Stimulated activated naive CD8-positive, alpha-beta T cell treated with anti-CD3 and anti-CD28 coated beads, Interleukin-15, Interleukin-2, amounts not matched to agents 100 ng/mL and 50 ng/mL, for 24 hours (primary cell): ENCODE measurements around the gene OTOGL.
"Not testable (repeated sequence)": the region's sequence is repeated elsewhere in the genome, so short reads cannot be mapped to it uniquely, and the experiment has no call there.

Experiments used
- H3K27ac Mint-ChIP-seq: one replicate; pipeline ENCODE4 v1.8.0; 2021; ENCODE audit warnings: mild to moderate bottlenecking, mixed read lengths
- H3K27me3 Mint-ChIP-seq: one replicate; pipeline ENCODE4 v1.8.0; 2021; ENCODE audit warnings: mixed read lengths
- H3K36me3 Mint-ChIP-seq: one replicate; pipeline ENCODE4 v1.8.0; 2021; ENCODE audit warnings: low read depth, mixed read lengths
- H3K4me1 Mint-ChIP-seq: one replicate; pipeline ENCODE4 v1.8.0; 2021; ENCODE audit warnings: low read depth, mixed read lengths
- H3K4me3 Mint-ChIP-seq: one replicate; pipeline ENCODE4 v1.8.0; 2021; ENCODE audit warnings: mild to moderate bottlenecking, mixed read lengths
- H3K9me3 Mint-ChIP-seq: one replicate; pipeline ENCODE4 v1.8.0; 2021; ENCODE audit warnings: mixed read lengths

The OTOGL gene

DNA sequence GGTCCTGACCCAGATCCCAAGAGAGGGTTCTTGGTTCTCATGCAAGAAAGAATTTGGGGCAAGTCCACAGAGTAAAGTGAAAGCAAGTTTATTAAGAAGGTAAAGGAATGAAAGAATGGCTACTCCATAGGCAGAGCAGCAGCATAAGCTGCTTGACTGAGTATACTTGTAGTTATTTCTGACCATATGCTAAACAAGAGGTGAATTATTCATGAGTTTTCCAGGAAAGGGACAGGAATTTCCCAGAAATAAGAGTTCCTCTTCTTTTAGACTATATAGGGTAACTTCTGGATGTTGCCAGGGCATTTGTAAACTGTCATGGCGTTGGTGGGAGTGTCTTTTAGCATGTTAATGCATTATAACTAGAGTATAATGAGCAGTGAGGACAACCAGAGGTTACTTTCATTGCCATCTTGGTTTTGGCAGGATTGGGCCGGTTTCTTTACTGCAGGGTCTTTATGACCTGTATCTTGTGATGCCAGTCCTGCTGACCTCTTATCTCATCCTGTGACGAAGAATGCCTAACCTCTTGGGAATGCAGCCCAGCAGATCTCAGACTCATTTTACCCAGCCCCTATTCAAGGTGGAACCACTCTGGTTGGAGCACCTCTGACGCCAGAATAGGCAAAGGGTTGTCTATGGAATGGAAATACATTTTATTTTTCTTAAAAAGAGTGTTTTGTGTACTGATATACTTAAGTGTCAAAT, 113.8 kb downstream of the OTOGL start:
- H3K27me3 Mint-ChIP-seq = peaks cover 4% of the 10 kb centered on the region
- no peaks in the 10 kb centered on the region for H3K36me3 Mint-ChIP-seq
- H3K4me1 Mint-ChIP-seq = no peaks in the 10 kb centered on the region
- no peak overlapping the region for H3K27ac Mint-ChIP-seq
- H3K9me3 Mint-ChIP-seq = no peaks in the 10 kb centered on the region
- H3K4me3 Mint-ChIP-seq = no peak overlapping the region

DNA sequence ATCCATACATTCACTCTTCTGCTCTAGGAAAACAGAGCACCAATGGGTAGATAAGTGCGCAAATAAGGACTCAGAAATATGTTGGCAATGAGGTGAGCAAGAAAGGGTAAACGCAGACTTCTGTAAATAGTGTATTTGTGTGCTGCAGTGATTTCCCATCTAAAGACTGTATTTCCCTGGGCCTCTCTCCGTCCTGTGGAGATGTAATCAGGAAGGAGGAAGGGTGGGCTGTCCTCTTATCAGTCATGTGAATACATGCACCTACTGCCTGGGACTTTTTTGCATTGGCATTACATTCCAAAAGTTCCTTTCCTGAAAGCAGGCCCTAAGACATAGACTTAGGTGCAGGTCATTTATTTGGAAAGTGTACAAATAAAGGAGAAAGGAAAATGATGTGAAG, 114.5 kb downstream of the OTOGL start:
- no peaks in the 10 kb centered on the region for H3K9me3 Mint-ChIP-seq
- no peak overlapping the region for H3K4me3 Mint-ChIP-seq
- no peak overlapping the region for H3K27ac Mint-ChIP-seq
- no peaks in the 10 kb centered on the region for H3K36me3 Mint-ChIP-seq
- no peaks in the 10 kb centered on the region for H3K4me1 Mint-ChIP-seq
- peaks cover 4% of the 10 kb centered on the region for H3K27me3 Mint-ChIP-seq

DNA sequence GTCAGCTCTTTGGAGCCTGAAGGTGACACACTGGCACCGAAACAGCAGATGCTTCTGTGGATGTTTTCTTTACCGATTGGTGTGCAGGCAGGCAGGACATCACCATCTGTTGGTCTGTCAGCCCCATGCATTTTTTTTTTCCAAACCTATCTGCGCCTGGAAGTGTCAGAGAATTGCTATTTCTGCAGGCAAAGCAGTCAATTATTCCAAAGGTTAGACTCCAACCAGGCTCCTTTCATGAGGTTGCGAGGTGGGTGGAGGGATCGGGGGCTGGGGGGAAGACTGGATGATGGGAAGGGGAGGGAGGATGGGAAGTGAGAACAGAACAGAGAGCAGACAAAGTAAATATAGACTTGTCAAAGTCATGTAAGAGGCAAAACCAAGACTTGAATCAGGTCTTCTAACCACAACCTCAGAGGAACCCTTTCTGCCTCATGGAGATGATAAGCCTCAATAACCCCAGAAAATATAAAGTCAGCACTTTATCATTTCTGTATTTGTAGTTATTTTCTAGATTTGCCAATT, 117.7 kb downstream of the OTOGL start:
- H3K36me3 Mint-ChIP-seq = no peaks in the 10 kb centered on the region
- H3K4me3 Mint-ChIP-seq = no peak overlapping the region
- peaks cover 12% of the 10 kb centered on the region for H3K27me3 Mint-ChIP-seq
- no peaks in the 10 kb centered on the region for H3K4me1 Mint-ChIP-seq
- no peaks in the 10 kb centered on the region for H3K9me3 Mint-ChIP-seq
- no peak overlapping the region for H3K27ac Mint-ChIP-seq

- H3K9me3 Mint-ChIP-seq, H3K27me3 Mint-ChIP-seq, H3K36me3 Mint-ChIP-seq, H3K27ac Mint-ChIP-seq, H3K4me1 Mint-ChIP-seq, H3K4me3 Mint-ChIP-seq: not testable (repeated sequence)
These were observed 119.6 kb downstream of the OTOGL start for GRCh38 chr12:80218925-80219324.

DNA sequence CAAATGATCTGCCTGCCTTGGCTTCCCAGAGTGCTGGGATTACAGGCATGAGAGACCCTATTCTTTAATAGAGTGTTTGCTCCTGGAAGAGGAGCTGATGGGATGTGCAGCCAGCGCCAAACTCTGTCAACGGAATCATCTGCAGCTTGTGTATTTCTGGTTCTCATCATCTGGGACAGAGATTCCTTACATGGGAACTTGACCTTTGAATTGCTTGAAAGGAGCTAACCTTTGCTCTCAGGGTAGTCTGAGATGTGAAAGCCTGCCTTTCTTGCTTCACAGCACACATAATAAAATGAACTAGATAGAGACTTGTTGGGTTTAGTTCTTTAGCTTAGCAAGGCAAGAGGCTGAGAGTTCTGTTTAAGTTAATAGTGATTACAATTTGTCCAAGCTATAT, 120.0 kb downstream of the OTOGL start:
- no peak overlapping the region for H3K4me3 Mint-ChIP-seq
- no peaks in the 10 kb centered on the region for H3K4me1 Mint-ChIP-seq
- H3K9me3 Mint-ChIP-seq = no peaks in the 10 kb centered on the region
- H3K27ac Mint-ChIP-seq = no peak overlapping the region
- peaks cover 8% of the 10 kb centered on the region for H3K27me3 Mint-ChIP-seq
- no peaks in the 10 kb centered on the region for H3K36me3 Mint-ChIP-seq

DNA sequence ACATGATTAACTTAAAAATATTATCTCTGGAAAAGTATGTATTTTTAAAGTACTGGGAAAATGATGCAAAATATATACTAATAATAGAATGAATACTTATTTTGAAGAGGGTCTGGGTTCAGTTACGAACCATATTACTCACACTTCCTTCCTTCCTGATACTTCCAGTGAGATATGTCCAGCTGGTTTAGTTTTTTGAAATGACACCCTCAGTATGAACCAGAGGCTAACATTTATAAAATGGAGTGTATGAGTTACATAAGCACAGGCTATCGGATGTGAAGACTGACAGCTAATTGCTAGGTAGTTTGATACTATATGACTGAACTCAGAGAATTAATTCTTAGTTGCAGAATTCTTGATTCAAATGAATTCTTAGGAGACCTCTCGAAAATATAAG, 122.9 kb downstream of the OTOGL start:
- no peak overlapping the region for H3K27ac Mint-ChIP-seq
- no peaks in the 10 kb centered on the region for H3K4me1 Mint-ChIP-seq
- H3K9me3 Mint-ChIP-seq = no peaks in the 10 kb centered on the region
- no peak overlapping the region for H3K4me3 Mint-ChIP-seq
- peaks cover 8% of the 10 kb centered on the region for H3K27me3 Mint-ChIP-seq
- H3K36me3 Mint-ChIP-seq = no peaks in the 10 kb centered on the region

DNA sequence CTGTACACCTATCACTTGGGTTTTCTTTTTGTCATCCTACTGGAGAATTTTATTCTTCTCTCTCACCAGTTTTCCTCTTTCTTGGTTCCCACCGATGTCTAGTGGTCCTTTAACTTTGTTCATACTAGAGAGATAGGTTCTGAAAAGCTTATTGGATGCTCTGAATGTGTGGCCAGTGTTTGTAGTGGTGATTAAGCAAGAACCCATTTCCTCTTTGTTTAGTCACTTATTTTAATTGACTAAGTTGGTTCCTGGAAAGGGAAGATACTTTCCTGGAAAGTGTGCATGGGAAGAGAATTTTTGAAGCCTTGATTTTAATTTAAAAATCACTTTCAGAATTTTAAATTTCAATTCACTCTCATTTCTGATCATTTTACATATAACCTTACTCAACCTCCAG, 127.2 kb downstream of the OTOGL start:
- no peaks in the 10 kb centered on the region for H3K9me3 Mint-ChIP-seq
- H3K4me1 Mint-ChIP-seq = no peaks in the 10 kb centered on the region
- H3K27me3 Mint-ChIP-seq = peaks cover 4% of the 10 kb centered on the region
- H3K36me3 Mint-ChIP-seq = no peaks in the 10 kb centered on the region
- H3K4me3 Mint-ChIP-seq = no peak overlapping the region
- H3K27ac Mint-ChIP-seq = no peak overlapping the region

- not testable (repeated sequence) for H3K36me3 Mint-ChIP-seq, H3K4me3 Mint-ChIP-seq
These were observed 128.6 kb downstream of the OTOGL start for GRCh38 chr12:80227904-80228303.

GRCh38 chr12:80230068-80230467, 130.7 kb downstream of the OTOGL start:
- no peaks in the 10 kb centered on the region for H3K36me3 Mint-ChIP-seq
- H3K4me1 Mint-ChIP-seq = no peaks in the 10 kb centered on the region
- no peak overlapping the region for H3K4me3 Mint-ChIP-seq
- peaks cover 7% of the 10 kb centered on the region for H3K27me3 Mint-ChIP-seq
- no peak overlapping the region for H3K27ac Mint-ChIP-seq
- no peaks in the 10 kb centered on the region for H3K9me3 Mint-ChIP-seq

More at GRCh38 chr12:80227904-80228303, 128.6 kb downstream of the OTOGL start:
- not testable (repeated sequence) for H3K27ac Mint-ChIP-seq, H3K9me3 Mint-ChIP-seq, H3K27me3 Mint-ChIP-seq, H3K4me1 Mint-ChIP-seq

- Mint-ChIP-seq H3K36me3 (no peaks in the 10 kb centered on the region), H3K27ac (no peak overlapping the region), H3K9me3 (no peaks in the 10 kb centered on the region)
These were observed 133.5 kb downstream of the OTOGL start for GRCh38 chr12:80232837-80233236.

DNA sequence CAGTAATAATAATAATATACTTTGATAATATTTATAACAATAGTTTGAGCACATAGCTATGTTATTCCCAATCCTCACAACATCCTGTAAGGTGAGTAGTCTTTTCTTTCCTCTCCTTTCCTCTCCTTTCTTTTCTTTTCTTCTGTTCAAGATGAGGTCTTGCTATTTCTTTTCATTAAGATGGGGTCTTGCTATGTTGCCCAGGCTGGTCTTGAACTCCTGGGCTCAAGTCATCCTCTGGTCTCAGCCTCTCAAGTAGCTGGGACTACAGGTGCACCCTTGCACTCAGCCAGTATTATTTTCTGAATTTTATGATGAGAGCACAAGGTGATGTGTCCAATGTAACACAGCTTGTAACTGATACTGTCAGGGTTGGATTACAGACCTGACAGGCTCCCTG, 134.6 kb downstream of the OTOGL start:
- no peaks in the 10 kb centered on the region for H3K4me1 Mint-ChIP-seq
- no peak overlapping the region for H3K4me3 Mint-ChIP-seq
- H3K36me3 Mint-ChIP-seq = no peaks in the 10 kb centered on the region
- peaks cover 10% of the 10 kb centered on the region for H3K27me3 Mint-ChIP-seq
- no peaks in the 10 kb centered on the region for H3K9me3 Mint-ChIP-seq
- H3K27ac Mint-ChIP-seq = no peak overlapping the region

More at GRCh38 chr12:80232837-80233236, 133.5 kb downstream of the OTOGL start:
- Mint-ChIP-seq H3K4me3 (no peak overlapping the region), H3K4me1 (no peaks in the 10 kb centered on the region), H3K27me3 (peaks cover 10% of the 10 kb centered on the region)

GRCh38 chr12:80234667-80235066, 135.3 kb downstream of the OTOGL start:
- Mint-ChIP-seq H3K9me3 (no peaks in the 10 kb centered on the region), H3K27me3 (peaks cover 10% of the 10 kb centered on the region), H3K4me1 (no peaks in the 10 kb centered on the region), H3K27ac (no peak overlapping the region), H3K4me3 (no peak overlapping the region), H3K36me3 (no peaks in the 10 kb centered on the region)

GRCh38 chr12:80235944-80236343, 136.6 kb downstream of the OTOGL start:
- Mint-ChIP-seq H3K4me1 (no peaks in the 10 kb centered on the region), H3K27me3 (peaks cover 10% of the 10 kb centered on the region), H3K27ac (no peak overlapping the region), H3K36me3 (no peaks in the 10 kb centered on the region), H3K4me3 (no peak overlapping the region), H3K9me3 (no peaks in the 10 kb centered on the region)

- no peaks in the 10 kb centered on the region for H3K9me3 Mint-ChIP-seq
- H3K4me3 Mint-ChIP-seq = no peak overlapping the region
- no peaks in the 10 kb centered on the region for H3K4me1 Mint-ChIP-seq
- H3K27ac Mint-ChIP-seq = no peak overlapping the region
- no peaks in the 10 kb centered on the region for H3K36me3 Mint-ChIP-seq
- H3K27me3 Mint-ChIP-seq = peaks cover 3% of the 10 kb centered on the region
These were observed 140.5 kb downstream of the OTOGL start for GRCh38 chr12:80239867-80240266.

DNA sequence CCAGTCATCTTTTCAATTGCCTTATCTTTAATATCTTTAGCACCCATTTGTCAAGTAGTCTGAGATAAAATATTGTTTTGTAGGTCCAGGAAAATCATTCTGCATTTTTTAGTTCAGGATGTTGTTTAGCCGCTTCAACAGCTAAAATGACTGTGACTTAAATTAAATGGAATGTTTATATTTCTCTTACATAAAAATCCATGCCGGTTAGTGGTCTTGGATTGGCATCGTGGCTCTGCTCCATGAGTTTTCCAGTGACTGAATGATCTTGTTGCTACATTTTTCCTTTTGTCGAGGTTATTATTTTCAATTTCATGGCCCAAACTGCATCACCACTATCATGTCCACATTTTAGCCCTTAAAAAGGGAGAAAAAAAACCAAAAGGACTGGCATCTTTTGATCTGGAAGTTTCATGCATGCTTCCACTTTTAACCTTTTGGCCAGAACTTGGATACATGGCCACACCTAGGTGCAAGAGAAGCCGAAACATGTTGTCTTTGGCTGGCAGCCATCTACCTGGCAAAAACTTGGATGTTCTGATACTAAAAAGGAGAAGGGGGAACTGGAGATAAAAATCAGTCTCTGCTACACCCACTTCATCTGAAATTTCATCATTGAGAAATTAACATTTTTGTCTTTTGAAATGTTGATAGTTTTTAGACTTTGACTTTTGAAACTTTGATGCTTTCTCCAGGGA, 142.4 kb downstream of the OTOGL start:
- no peak overlapping the region for H3K27ac Mint-ChIP-seq
- no peaks in the 10 kb centered on the region for H3K4me1 Mint-ChIP-seq
- no peak overlapping the region for H3K4me3 Mint-ChIP-seq
- H3K9me3 Mint-ChIP-seq = no peaks in the 10 kb centered on the region
- H3K36me3 Mint-ChIP-seq = no peaks in the 10 kb centered on the region
- no peaks in the 10 kb centered on the region for H3K27me3 Mint-ChIP-seq

GRCh38 chr12:80242321-80242720, 143.0 kb downstream of the OTOGL start:
- no peak overlapping the region for H3K27ac Mint-ChIP-seq
- no peaks in the 10 kb centered on the region for H3K36me3 Mint-ChIP-seq
- H3K4me1 Mint-ChIP-seq = no peaks in the 10 kb centered on the region
- no peaks in the 10 kb centered on the region for H3K9me3 Mint-ChIP-seq
- H3K27me3 Mint-ChIP-seq = no peaks in the 10 kb centered on the region
- no peak overlapping the region for H3K4me3 Mint-ChIP-seq
